HepG2 (cell line): ENCODE results near the gene EMC8. TPM values are rescaled to one million over a fixed set of nuclear protein-coding genes. Genes with fewer than 3 reads are reported as not detected.

Source experiments
- ATAC-seq: fragments of 200-7000 bp; cut with Tn5 transposase; 3 replicates; pipeline ENCODE4 v1.9.1; 2020; ENCODE audit warnings: mild to moderate bottlenecking, moderate library complexity
- BruUV-seq: library from RNA; stranded (reverse); fragments of 400-500 nt; replicated peaks from 2 replicates; lab custom pipeline; 2021; lab: Mats Ljungman, UMichigan
- CTCF ChIA-PET: fragments of 300-600 bp; formaldehyde crosslinking; extraction: SDS; loops from one replicate; lab custom pipeline; 2021; ENCODE audit warnings: low total read pairs, inconsistent platforms, low intra/inter-chr PET ratio; lab: Yijun Ruan, JAX
- POLR2A ChIA-PET: fragments of 350-600 bp; sonication (Branson Sonifier 250); formaldehyde crosslinking; loops from one replicate; lab custom pipeline; 2020; ENCODE audit warnings: antibody characterized with exemption, inconsistent platforms; lab: Yijun Ruan, JAX
- DNase-seq: peaks from one replicate; pipeline ENCODE4 v3.0.0-alpha.2; 2015; ENCODE audit warnings: low spot score
- FAIRE-seq: peaks from 3 replicates; lab custom pipeline; 2011; peaks lifted over from hg19 to GRCh38; lab: Jason Lieb, UNC
- H2AFZ ChIP-seq: one replicate; pipeline ENCODE4 v1.6.1; 2011; ENCODE audit warnings: low read length, inconsistent platforms
- H3K27ac ChIP-seq: fragments of 300-600 bp; 3 replicates; pipeline ENCODE4 v1.8.0; 2011; ENCODE audit warnings: mixed run types, mild to moderate bottlenecking, mixed read lengths, low read length, inconsistent platforms; ENCODE audit not compliant: insufficient read depth; ENCODE audit errors: extremely low read length
- H3K27me3 ChIP-seq, 2 experiments: fragments of 200-600 bp in 1 of 2; 2 replicates in 1 of 2; 3 replicates in 1 of 2; pipeline versions ENCODE4 v1.6.0 to v1.8.0; 2011; ENCODE audit warnings: low read length in 2 of 2, mild to moderate bottlenecking in 2 of 2, moderate library complexity in 2 of 2, inconsistent platforms in 1 of 2; ENCODE audit not compliant: insufficient read depth in 2 of 2, control insufficient read depth in 1 of 2
- H3K36me3 ChIP-seq, 2 experiments: fragments of 200-600 bp in 1 of 2; replicated peaks in 1 of 2; 2 replicates in 1 of 2; 3 replicates in 1 of 2; pipeline versions ENCODE4 v1.5.1 to v1.8.0; 2011; ENCODE audit warnings: low read length in 2 of 2, inconsistent platforms in 1 of 2; ENCODE audit not compliant: insufficient read depth in 2 of 2, control insufficient read depth in 1 of 2
- H3K4me1 ChIP-seq: 2 replicates; pipeline ENCODE4 v1.5.1; 2012; ENCODE audit warnings: low read length, inconsistent platforms; ENCODE audit not compliant: insufficient read depth
- H3K4me2 ChIP-seq: 2 replicates; pipeline ENCODE4 v1.6.0; 2011; ENCODE audit warnings: low read depth, low read length, inconsistent platforms
- H3K4me3 ChIP-seq, 3 experiments: fragments of 200-600 bp in 1 of 3; sonication (generic), shearing (Covaris generic) in 1 of 3; replicated peaks in 1 of 3; 2 replicates each; pipeline ENCODE4 v1.5.1; 2011 to 2016; ENCODE audit warnings: low read length in 3 of 3, inconsistent platforms in 2 of 3, low read depth in 2 of 3, mild to moderate bottlenecking in 2 of 3, control low read depth in 1 of 3, mixed read lengths in 1 of 3; ENCODE audit not compliant: insufficient read depth in 1 of 3
- H3K79me2 ChIP-seq: one replicate; pipeline ENCODE4 v1.6.1; 2011; ENCODE audit warnings: low read length, inconsistent platforms; ENCODE audit not compliant: insufficient read depth
- H3K9ac ChIP-seq: 2 replicates; pipeline ENCODE4 v1.6.0; 2011; ENCODE audit warnings: mild to moderate bottlenecking, low read depth, low read length, inconsistent platforms; ENCODE audit not compliant: insufficient read depth
- H3K9me3 ChIP-seq: 2 replicates; pipeline ENCODE4 v1.5.1; 2012; ENCODE audit warnings: mild to moderate bottlenecking, low read length
- H4K20me1 ChIP-seq: 2 replicates; pipeline ENCODE4 v1.6.0; 2011; ENCODE audit warnings: inconsistent platforms, mild to moderate bottlenecking, low read length, moderate library complexity; ENCODE audit not compliant: insufficient read depth
- KLF16 ChIP-seq, 2 experiments: sonication (generic) in 1 of 2; formaldehyde crosslinking in 1 of 2; IDR thresholded peaks; 2 replicates each; pipeline versions ENCODE4 v1.6.1 to v1.8.0; 2016 to 2023; ENCODE audit warnings: missing genetic modification reagents in 2 of 2, missing compliant biosample characterization in 1 of 2
- ZNF30 ChIP-seq: sonication (generic); formaldehyde crosslinking; IDR thresholded peaks from 2 replicates; pipeline ENCODE4 v1.5.0; 2020; ENCODE audit warnings: mild to moderate bottlenecking, missing genetic modification reagents
- ZNF512B ChIP-seq: sonication (generic); formaldehyde crosslinking; IDR thresholded peaks from 2 replicates; pipeline ENCODE4 v1.5.1; 2020; ENCODE audit warnings: missing genetic modification reagents, mild to moderate bottlenecking, borderline replicate concordance
- ZNF703 ChIP-seq: sonication (generic); formaldehyde crosslinking; IDR thresholded peaks from 2 replicates; pipeline ENCODE4 v1.5.1; 2020; ENCODE audit warnings: missing genetic modification reagents, mild to moderate bottlenecking, moderate library complexity, borderline replicate concordance
- WGBS: methylation state at CpG from one replicate; pipeline ENCODE4 v1.1.6; 2017; ENCODE audit warnings: low lambda C conversion rate; 5-methylcytosine and 5-hydroxymethylcytosine counted together
- in situ Hi-C: cut with HindIII; loops from 2 replicates; pipeline ENCODE4 v1.10.0; 2017; ENCODE audit warnings: low pct_unique_long_range_greater_than_20kb; ENCODE audit not compliant: extremely low pct_ligation_motif_present
- intact Hi-C: fragments of 100-400 bp; cut with micrococcal nuclease; formaldehyde crosslinking; loops from one replicate; pipeline ENCODE4 v1.10.0; 2022; ENCODE audit not compliant: unreplicated experiment
- polyA plus RNA-seq, 8 experiments: library from polyadenylated mRNA; depleted of rRNA in 3 of 8; stranded (reverse) in 7 of 8; unstranded in 1 of 8; fragments of >200 nt; fragmentation: Illumina TruSeq in 4 of 8; extraction: Trizol in 4 of 8; gene quantifications; 2 replicates each; pipeline versions ENCODE4 v1.2.1 to v1.2.3, GENCODE V29; 2011 to 2016; ENCODE audit warnings: low read depth in 4 of 8, missing spikeins in 1 of 8, mixed read lengths in 1 of 8; ENCODE audit not compliant: insufficient read depth in 1 of 8
- total RNA-seq, 5 experiments: library from RNA; depleted of rRNA; stranded (reverse); fragments of >200 nt; fragmentation: Illumina TruSeq; extraction: Trizol; gene quantifications; 2 replicates each; pipeline ENCODE4 v1.2.3, GENCODE V29; 2016; ENCODE audit warnings: low read depth in 1 of 5
- TF ChIP-seq, protein P1 (sequence below): sonication (generic); formaldehyde crosslinking; IDR thresholded peaks from 2 replicates; pipeline ENCODE4 v1.4.0; 2020; ENCODE audit warnings: missing genetic modification reagents

Gene EMC8
- total and polyA plus RNA-seq, 2 of the 13 experiments (the other 11 are each of a cell fraction or from before 2014, with no cell fraction given), result 55.0 to 76.0 TPM

DNA sequence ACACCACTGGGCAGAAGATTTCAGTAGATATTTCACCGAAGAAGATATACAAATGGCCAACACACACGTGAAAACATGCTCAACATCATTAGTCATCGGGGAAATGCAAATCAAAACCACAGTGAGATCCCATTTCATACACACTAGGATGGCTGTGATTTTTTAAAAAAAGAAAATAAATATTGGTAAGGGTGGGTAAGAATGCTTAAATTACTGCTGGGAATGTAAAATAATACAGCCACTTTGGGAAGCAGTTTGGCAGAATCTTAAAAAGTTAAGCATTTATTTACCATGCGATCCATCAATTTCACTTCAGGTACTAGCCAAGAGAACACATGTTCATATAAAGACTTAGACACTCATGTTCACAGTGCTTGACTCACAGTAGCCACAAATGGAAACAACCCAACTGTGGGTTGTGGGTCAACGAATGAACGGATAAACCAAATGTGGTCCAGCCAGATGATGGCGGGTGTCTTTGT is 42.0 kb downstream of the EMC8 start (continued):
- TF ChIP-seq, protein P1, sequence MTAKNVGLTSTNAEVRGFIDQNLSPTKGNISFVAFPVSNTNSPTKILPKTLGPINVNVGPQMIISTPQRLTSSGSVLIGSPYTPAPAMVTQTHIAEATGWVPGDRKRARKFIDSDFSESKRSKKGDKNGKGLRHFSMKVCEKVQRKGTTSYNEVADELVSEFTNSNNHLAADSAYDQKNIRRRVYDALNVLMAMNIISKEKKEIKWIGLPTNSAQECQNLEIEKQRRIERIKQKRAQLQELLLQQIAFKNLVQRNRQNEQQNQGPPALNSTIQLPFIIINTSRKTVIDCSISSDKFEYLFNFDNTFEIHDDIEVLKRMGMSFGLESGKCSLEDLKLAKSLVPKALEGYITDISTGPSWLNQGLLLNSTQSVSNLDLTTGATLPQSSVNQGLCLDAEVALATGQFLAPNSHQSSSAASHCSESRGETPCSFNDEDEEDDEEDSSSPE (CRISPR knock-in tag), result no peak
- TF ChIP-seq ZNF703 (CRISPR knock-in tag) (no peak), ZNF512B (no peak)

GRCh38 chr16:85755929-85756768 is 43.2 kb downstream of the EMC8 start:
- Histone ChIP-seq H3K27me3 (peaks cover 31 to 86% of the 10 kb centered on the region in 2 experiments), H2AFZ (no peak overlapping the region), H3K36me3 (no peaks in the 10 kb centered on the region), H3K9ac (no peak overlapping the region), H3K27ac (no peak overlapping the region), H3K4me3 (no peak overlapping the region), H3K4me2 (no peak overlapping the region), H4K20me1 (peaks cover 8% of the 10 kb centered on the region; the same call in 1 of the 2 replicates), H3K4me1 (0 out of 2 replicates have a peak, but pooled peaks cover 15% of the 10 kb centered on the region), H3K9me3 (no peaks in the 10 kb centered on the region), H3K79me2 (no peaks in the 10 kb centered on the region)
- no TSS peak for BruUV-seq
- no peak for DNase-seq
- no peak for ATAC-seq
- no peak for TF ChIP-seq ZNF30
- 0 out of 4 replicates have a peak, but pooled peaks of 1 of the 2 experiments have one; percentile 32 for TF ChIP-seq KLF16 (CRISPR knock-in tag; IDR thresholded peaks at IDR 0.05)
- intact Hi-C loops (no loop called here), in situ Hi-C loops (no loop called here)
- WGBS, result 29% methylated on average over 23 of the region's 25 CpGs
- POLR2A ChIA-PET, result no interaction called here
- CTCF ChIA-PET, result no interaction called here
- FAIRE-seq, result no peak
